ENCODE data around the gene CT47C1.
A peak's percentile ranks its signal among the peaks of the same experiment; 100 is the strongest.

CT47C1 gene

DNA sequence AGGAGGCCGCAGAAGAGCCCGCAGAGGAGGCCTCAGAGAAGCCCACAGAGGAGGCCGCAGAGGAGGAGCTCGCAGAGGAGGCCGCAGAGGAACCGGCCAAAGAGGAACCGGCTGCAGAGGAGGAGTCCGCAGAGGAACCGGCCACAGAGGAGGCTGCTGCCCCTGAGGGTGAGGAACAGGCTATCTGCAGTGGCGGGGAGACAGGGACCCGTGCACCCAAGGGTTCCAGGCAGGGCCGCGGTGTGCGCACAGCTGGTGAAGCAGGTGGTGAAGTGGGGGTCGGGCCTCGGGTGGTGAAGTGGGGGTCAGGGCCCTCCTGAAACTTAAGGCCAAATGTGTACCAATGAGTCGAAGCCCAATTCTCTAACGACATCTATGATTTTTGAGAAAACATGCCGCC, 1.1 kb downstream of the CT47C1 start:
- no peak for DNase-seq (ENCODE audit: low read depth)

DNA sequence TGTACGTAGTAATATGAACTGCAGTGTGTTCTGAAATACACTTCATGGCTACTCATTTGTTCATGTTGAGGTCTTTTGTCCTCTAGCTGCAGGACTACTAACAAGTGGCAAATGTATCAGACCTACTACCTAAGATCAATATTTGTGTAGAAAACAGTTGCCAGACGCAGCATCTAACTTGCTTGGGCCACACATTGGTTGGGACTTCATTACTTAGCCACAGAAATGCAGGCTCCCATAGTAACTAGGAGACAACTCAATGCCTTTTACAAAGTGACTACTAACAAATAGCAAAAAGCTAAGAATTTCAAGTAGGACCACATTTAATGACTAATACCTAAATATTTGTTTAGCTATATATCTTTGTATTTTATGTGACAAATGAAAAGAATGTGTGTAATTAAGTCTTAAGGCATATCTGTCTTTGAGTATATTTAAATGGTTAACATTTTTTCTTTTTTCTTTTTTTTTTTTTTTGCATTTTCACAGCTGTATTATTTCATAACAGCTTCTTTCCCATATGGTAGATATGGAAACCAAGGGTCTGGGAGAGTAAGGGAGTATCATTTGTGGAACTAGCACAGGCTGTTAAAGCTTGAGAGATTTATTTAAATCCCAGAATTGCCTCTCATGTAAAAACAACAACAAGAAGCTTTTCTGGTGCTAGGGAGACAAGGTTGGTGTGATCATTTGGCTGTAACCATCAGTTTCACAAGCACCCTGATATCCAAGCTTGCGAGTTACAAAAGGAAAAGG, 2.7 kb downstream of the CT47C1 start:
- DNase-seq (ENCODE audit: low read depth) = no peak

DNA sequence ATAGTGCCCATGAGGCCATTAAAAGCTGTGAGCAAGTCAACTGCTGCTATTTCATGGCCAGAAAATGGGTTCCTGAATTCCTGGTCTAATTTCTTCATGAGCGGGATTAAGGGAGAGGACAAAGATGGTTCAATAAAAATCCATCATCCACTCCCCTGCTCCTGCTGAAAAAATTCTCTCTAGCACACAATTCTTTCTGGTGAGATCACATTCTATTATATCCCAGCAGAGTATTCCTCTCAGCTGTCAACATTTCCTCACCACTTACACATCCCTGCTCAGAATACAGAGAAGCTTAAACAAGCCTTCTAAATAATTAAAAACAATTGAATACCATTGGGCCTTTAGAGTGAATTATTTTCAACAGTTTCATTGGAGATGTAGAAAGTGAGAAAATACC, 9.5 kb downstream of the CT47C1 start:
- DNase-seq (ENCODE audit: low read depth) = no peak

GRCh38 chrX:119084766-119085165, 12.0 kb downstream of the CT47C1 start:
- DNase-seq (ENCODE audit: low read depth) = no peak

DNA sequence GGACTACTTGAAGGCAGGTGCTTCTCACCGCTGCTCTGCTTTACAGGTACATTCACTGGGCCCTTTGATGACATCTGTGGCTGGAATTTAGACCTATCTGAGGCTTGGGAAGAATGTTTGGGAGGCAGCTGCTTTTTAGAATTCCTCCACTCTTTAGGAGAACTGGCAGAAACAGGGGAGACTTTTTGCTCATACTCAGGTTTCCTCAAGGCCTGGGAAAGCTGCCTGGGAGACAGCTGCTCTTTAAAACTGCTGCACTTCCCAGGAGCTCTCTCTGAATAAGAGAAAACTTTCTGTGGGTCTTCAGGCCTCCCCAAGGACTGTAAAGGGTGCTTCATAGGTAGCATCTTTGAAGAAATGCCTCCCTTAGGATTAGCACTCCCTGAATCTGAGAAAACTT, 14.3 kb downstream of the CT47C1 start:
- DNase-seq (ENCODE audit: low read depth) = no peak

DNA sequence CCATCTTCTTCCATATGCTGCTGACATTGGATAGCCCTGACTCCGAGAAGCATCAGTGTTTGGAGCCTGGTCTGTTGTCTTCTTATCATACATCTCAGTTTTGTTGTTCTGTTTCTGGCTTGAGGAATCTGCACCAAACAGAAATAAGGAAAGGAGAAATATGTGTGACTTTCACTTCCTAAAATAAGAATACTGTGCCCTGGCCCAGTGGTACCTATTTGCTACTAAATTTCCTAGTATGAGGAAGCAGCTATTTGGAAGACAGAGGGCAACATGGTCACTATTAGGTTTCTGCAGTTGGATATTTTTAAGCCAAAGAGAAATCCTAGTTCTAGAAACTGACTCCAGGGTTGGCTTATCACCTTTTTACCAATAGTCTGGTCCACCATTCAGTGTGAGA, 16.8 kb downstream of the CT47C1 start:
- no peak for DNase-seq (ENCODE audit: low read depth)

DNA sequence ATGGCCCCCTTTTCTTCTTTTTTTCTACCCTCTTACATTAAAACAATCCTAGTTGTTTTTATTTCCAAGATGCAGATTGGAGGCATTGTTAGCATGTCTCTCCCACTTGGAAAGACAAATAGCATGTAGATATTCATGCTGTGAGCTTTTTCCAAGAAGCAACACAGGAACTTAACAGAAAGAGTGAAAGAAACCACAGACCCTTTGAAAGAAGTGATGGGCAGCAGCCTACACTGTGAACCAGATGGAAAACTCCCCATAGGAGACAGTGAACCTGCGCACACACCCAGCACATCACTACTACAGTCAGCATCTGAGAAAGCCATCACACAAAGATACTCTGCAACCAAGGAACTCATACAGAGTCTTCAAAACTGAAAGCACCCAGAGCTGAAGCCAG, 17.8 kb downstream of the CT47C1 start:
- DNase-seq (ENCODE audit: low read depth) = no peak

GRCh38 chrX:119093991-119094735, 21.4 kb downstream of the CT47C1 start:
- DNase-seq (ENCODE audit: low read depth) = no peak

DNA sequence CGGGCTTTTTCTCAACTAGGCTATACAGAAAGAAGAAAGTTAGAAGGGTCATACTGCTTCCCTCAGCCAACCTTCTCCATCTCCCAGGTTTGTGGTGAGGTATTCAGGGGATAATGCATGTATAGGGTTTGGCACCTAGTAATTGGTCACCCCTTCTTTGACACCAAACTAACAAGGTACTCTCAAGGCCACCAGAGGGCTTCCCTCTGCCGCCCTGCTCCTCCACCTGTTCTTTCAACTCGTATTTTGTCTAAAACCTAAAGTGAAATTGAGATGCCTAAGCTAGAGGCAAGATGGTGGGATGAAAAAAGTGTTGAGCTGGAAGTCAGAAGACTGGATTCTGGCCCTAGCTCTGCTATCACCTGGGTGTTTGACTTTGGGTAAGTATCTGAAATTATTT, 22.0 kb downstream of the CT47C1 start:
- DNase-seq (ENCODE audit: low read depth) = no peak

GRCh38 chrX:119095936-119096335, 23.1 kb downstream of the CT47C1 start:
- no peak for DNase-seq (ENCODE audit: low read depth)

DNA sequence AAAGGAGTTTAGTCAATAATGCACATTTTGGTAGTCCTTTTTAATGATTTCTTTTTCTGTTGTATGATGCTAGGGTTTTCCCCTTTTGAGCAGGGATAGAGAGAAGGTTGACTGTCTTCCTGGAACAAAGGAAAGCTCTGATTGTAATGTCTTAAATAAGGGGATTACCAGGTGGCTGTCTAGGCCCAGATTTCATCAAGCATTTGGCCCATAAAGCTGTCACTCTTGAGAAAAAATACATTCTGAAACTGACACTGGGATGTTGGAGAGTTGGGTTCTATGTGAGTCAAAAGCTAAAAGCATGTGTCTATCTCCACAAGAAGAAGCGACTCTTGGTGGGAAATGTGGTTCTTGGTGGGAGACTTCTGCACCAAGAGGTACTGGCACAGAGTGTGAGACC, 28.4 kb downstream of the CT47C1 start:
- DNase-seq (ENCODE audit: low read depth) = no peak

- DNase-seq (ENCODE audit: low read depth) = no peak
Observed at GRCh38 chrX:119105826-119106225, 33.0 kb downstream of the CT47C1 start.

GRCh38 chrX:119107206-119107605, 34.4 kb downstream of the CT47C1 start:
- no peak for DNase-seq (ENCODE audit: low read depth)

- DNase-seq (ENCODE audit: low read depth) = peak; percentile 26
Observed at GRCh38 chrX:119118780-119119395, 46.1 kb downstream of the CT47C1 start.

GRCh38 chrX:119121341-119121740, 48.5 kb downstream of the CT47C1 start:
- DNase-seq (ENCODE audit: low read depth) = no peak
